HUES48 (cell line): Measurements from ENCODE around the gene OR6M1.

Source experiments
- H3K27ac ChIP-seq: one replicate; pipeline ENCODE4 v1.7.0; 2013; ENCODE audit warnings: low read depth, low read length, inconsistent platforms
- H3K27me3 ChIP-seq: 2 replicates; pipeline ENCODE4 v1.6.1; 2013; ENCODE audit warnings: mild to moderate bottlenecking, low read length; ENCODE audit not compliant: control insufficient read depth, insufficient read depth
- H3K36me3 ChIP-seq: 2 replicates; pipeline ENCODE4 v1.6.1; 2013; ENCODE audit warnings: low read length; ENCODE audit not compliant: control insufficient read depth, insufficient read depth
- H3K4me1 ChIP-seq: 2 replicates; pipeline ENCODE4 v1.6.1; 2013; ENCODE audit warnings: mild to moderate bottlenecking, low read length; ENCODE audit not compliant: control insufficient read depth, insufficient read depth
- H3K4me3 ChIP-seq: 2 replicates; pipeline ENCODE4 v1.5.1; 2013; ENCODE audit warnings: mild to moderate bottlenecking, low read depth, low read length
- H3K9ac ChIP-seq: 2 replicates; pipeline ENCODE4 v1.6.1; 2013; ENCODE audit warnings: mild to moderate bottlenecking, low read depth, low read length, moderate library complexity
- H3K9me3 ChIP-seq: 2 replicates; pipeline ENCODE4 v1.6.1; 2013; ENCODE audit warnings: low read length; ENCODE audit not compliant: control insufficient read depth, insufficient read depth

OR6M1 gene

GRCh38 chr11:123815122-123815521, 9.0 kb upstream of the OR6M1 start:
- Histone ChIP-seq H3K4me1 (no peaks in the 10 kb centered on the region), H3K27me3 (no peaks in the 10 kb centered on the region), H3K9me3 (no peaks in the 10 kb centered on the region), H3K4me3 (no peak overlapping the region), H3K27ac (no peak overlapping the region), H3K36me3 (no peaks in the 10 kb centered on the region), H3K9ac (no peak overlapping the region)

GRCh38 chr11:123801765-123802164, 4.4 kb downstream of the OR6M1 start:
- Histone ChIP-seq H3K4me1 (0 out of 2 replicates have a peak, but pooled peaks cover 3% of the 10 kb centered on the region), H3K27me3 (no peaks in the 10 kb centered on the region), H3K9me3 (no peaks in the 10 kb centered on the region), H3K9ac (no peak overlapping the region), H3K27ac (no peak overlapping the region), H3K36me3 (no peaks in the 10 kb centered on the region), H3K4me3 (no peak overlapping the region)

GRCh38 chr11:123800036-123800435, 6.1 kb downstream of the OR6M1 start:
- Histone ChIP-seq H3K9ac (no peak overlapping the region), H3K4me1 (0 out of 2 replicates have a peak, but pooled peaks cover 3% of the 10 kb centered on the region), H3K36me3 (no peaks in the 10 kb centered on the region), H3K4me3 (no peak overlapping the region), H3K9me3 (no peaks in the 10 kb centered on the region), H3K27ac (no peak overlapping the region), H3K27me3 (no peaks in the 10 kb centered on the region)

- Histone ChIP-seq H3K4me3 (no peak overlapping the region), H3K4me1 (0 out of 2 replicates have a peak, but pooled peaks cover 3% of the 10 kb centered on the region), H3K36me3 (no peaks in the 10 kb centered on the region), H3K27ac (no peak overlapping the region), H3K27me3 (no peaks in the 10 kb centered on the region), H3K9ac (no peak overlapping the region), H3K9me3 (no peaks in the 10 kb centered on the region)
These were observed 6.7 kb downstream of the OR6M1 start for GRCh38 chr11:123799438-123799837.

GRCh38 chr11:123798513-123799252, 7.5 kb downstream of the OR6M1 start:
- H3K27me3 ChIP-seq: no peaks in the 10 kb centered on the region
- no peak overlapping the region for H3K9ac ChIP-seq
- H3K9me3 ChIP-seq: peaks cover 2% of the 10 kb centered on the region; the same call in 1 of the 2 replicates
- H3K36me3 ChIP-seq: no peaks in the 10 kb centered on the region
- no peak overlapping the region for H3K27ac ChIP-seq
- 0 out of 2 replicates have a peak, but pooled peaks cover 3% of the 10 kb centered on the region for H3K4me1 ChIP-seq
- H3K4me3 ChIP-seq: no peak overlapping the region

- H3K36me3 ChIP-seq: no peaks in the 10 kb centered on the region
- H3K27me3 ChIP-seq: no peaks in the 10 kb centered on the region
- H3K4me1 ChIP-seq: 0 out of 2 replicates have a peak, but pooled peaks cover 3% of the 10 kb centered on the region
- no peak overlapping the region for H3K4me3 ChIP-seq
- H3K9me3 ChIP-seq: peaks cover 9% of the 10 kb centered on the region; the same call in 1 of the 2 replicates
- no peak overlapping the region for H3K9ac ChIP-seq
- no peak overlapping the region for H3K27ac ChIP-seq
These were observed 8.1 kb downstream of the OR6M1 start for GRCh38 chr11:123798079-123798478.

- H3K27me3 ChIP-seq: no peaks in the 10 kb centered on the region
- no peak overlapping the region for H3K4me3 ChIP-seq
- H3K27ac ChIP-seq: no peak overlapping the region
- H3K4me1 ChIP-seq: 0 out of 2 replicates have a peak, but pooled peaks cover 3% of the 10 kb centered on the region
- H3K9me3 ChIP-seq: peaks cover 13% of the 10 kb centered on the region; the same call in 1 of the 2 replicates
- no peak overlapping the region for H3K9ac ChIP-seq
- no peaks in the 10 kb centered on the region for H3K36me3 ChIP-seq
These were observed 8.6 kb downstream of the OR6M1 start for GRCh38 chr11:123797541-123797940.

- 0 out of 2 replicates have a peak, but pooled peaks cover 3% of the 10 kb centered on the region for H3K4me1 ChIP-seq
- H3K9ac ChIP-seq: no peak overlapping the region
- no peaks in the 10 kb centered on the region for H3K27me3 ChIP-seq
- H3K4me3 ChIP-seq: no peak overlapping the region
- H3K36me3 ChIP-seq: no peaks in the 10 kb centered on the region
- H3K9me3 ChIP-seq: peaks cover 18% of the 10 kb centered on the region
- no peak overlapping the region for H3K27ac ChIP-seq
These were observed 9.0 kb downstream of the OR6M1 start for GRCh38 chr11:123797114-123797513.

- Histone ChIP-seq H3K27ac (no peak overlapping the region), H3K4me3 (no peak overlapping the region), H3K4me1 (0 out of 2 replicates have a peak, but pooled peaks cover 3% of the 10 kb centered on the region), H3K9me3 (peaks cover 26% of the 10 kb centered on the region), H3K9ac (no peak overlapping the region), H3K36me3 (no peaks in the 10 kb centered on the region), H3K27me3 (no peaks in the 10 kb centered on the region)
These were observed 9.9 kb downstream of the OR6M1 start for GRCh38 chr11:123796226-123796625.

DNA sequence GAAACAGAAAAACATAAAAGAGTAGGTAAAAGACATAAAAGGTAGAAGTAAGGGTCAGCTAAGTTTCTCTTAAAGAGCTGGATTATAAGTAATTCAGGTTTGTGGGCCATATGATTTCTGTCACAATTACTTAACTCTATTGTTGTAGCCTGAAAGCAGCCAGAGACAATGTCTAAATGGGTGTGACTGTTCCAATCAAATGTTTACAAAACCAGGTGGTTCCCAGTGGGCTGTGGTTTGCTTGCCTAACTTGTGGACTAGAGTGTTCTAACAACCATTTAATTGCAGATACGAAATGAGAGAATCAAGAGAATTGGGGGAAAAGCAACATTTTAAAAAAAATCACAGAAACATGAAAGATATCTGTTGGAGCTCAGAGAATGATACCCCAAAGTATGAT, 22.6 kb downstream of the OR6M1 start:
- Histone ChIP-seq H3K4me1 (peaks cover 15% of the 10 kb centered on the region), H3K9ac (no peak overlapping the region), H3K4me3 (no peak overlapping the region), H3K36me3 (no peaks in the 10 kb centered on the region), H3K27me3 (no peaks in the 10 kb centered on the region), H3K9me3 (peaks cover 9% of the 10 kb centered on the region; the same call in 1 of the 2 replicates), H3K27ac (no peak overlapping the region)

- Histone ChIP-seq H3K4me3 (no peak overlapping the region), H3K36me3 (no peaks in the 10 kb centered on the region), H3K9me3 (no peaks in the 10 kb centered on the region), H3K27me3 (no peaks in the 10 kb centered on the region), H3K4me1 (peaks cover 50% of the 10 kb centered on the region), H3K9ac (no peak overlapping the region), H3K27ac (no peak overlapping the region)
These were observed 27.6 kb downstream of the OR6M1 start for GRCh38 chr11:123778511-123778910.
